ENCODE measurements around the gene PFDN1.

The PFDN1 gene

DNA sequence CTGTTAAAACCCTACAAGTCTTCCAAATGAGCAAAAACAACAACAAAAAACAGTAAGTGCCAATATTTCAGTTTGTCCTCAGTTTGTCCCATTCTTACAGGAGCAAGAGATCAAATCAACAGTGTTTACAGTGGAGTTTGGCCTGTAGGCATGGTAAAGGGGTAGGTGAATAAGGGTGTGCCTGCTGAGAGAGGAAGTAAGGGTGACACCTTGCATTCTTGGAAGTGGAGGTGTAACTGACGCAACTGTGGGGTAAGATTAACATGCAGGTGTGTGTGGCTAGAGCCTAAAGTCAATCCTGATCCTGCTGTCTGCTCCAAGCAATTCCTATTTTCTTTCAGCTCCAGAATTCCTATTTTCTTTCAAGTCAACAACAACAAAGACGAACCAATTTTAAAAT is 43.4 kb downstream of the PFDN1 start:
- no peak for DNase-seq (ENCODE audit: low read depth in 3 of 3)

DNA sequence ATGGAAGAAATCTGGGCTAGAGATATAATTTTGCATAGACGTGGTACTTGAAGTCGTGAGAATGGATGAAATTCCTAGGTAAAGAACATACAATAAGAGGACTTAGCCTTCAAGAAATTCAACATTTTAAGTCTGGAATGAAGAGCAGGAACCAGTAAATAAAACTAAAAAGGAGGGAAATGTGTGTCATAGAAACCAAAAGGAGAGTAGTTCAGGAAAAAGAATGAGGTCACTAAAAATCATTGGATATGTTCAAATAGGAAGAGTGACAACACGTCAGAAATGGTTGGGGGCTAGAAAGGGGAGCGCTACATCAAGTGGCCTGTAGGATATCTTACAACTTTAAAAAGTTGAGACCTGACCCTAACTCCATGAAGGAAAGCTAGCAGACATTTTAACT is 44.0 kb downstream of the PFDN1 start:
- DNase-seq (ENCODE audit: low read depth in 3 of 3): no peak

DNA sequence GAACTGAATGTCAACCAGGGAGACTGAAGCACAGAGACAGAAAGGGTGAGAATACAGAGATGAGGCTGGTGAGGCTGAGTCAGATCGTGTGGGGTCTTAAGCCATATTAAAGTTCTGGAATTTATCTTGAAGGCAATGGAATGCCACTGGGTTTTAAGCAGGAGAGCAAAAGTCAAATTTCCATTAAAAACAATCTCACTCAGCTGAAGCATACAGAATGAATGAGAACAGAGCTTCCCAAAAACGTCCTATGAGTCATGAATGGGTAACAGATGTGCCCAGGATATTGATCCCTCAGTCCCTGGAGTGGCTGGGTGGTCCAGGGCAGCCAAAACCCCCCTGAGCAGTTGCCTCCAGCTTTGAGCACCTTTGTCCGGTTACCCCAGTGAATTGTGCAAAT is 44.9 kb downstream of the PFDN1 start:
- no peak for DNase-seq (ENCODE audit: low read depth in 3 of 3)

DNA sequence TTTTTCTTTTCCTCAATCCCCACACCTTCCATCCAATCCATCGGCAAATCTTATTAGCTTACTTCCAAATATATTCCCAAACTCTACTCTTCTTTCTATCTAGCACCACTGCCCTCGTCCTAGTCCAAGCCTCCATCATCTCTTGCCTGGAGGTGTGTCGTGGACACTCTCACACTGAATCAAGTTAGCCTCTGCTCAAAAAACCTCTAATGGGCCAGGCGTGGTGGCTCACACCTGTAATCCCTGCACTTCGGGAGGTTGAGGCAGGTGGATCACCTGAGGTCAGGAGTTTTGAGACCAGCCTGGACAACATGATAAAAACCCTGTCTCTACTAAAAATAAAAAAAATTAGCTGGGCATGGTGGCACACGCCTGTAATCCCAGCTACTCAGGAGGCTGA is 46.2 kb downstream of the PFDN1 start:
- DNase-seq (ENCODE audit: low read depth in 3 of 3): no peak

DNA sequence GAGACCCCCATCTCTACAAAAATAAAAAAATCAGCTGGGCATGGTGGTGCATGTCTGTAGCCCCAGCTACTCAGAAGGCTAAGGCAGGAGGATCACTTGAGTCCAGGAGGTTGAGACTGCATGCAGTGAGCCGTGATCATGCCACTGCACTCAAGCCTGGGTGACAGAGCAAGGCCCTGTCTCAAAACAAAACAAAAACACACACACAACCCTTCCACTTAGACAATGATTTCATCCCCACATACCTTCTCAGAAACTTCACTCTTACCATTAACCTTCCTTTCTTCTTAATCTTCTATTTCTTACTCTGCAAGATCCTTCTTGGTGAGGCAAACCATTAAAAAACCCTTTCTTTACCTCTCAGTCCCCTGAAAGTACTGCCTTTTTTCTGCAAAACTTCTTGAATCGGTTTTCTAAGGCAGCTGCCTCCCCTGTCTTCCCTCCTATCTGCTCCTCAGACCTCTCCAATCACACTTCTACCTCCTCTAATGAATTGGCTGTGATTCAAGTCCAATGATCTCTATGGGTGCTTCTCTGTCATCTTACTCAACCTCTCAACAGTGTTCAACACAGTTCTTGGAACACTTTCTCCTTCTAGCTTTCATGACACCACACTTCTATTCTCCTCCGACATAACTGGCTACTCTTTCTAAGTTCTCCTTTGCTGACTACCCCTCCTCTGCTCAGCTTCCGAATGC is 47.3 kb downstream of the PFDN1 start:
- DNase-seq (ENCODE audit: low read depth in 3 of 3): no peak

DNA sequence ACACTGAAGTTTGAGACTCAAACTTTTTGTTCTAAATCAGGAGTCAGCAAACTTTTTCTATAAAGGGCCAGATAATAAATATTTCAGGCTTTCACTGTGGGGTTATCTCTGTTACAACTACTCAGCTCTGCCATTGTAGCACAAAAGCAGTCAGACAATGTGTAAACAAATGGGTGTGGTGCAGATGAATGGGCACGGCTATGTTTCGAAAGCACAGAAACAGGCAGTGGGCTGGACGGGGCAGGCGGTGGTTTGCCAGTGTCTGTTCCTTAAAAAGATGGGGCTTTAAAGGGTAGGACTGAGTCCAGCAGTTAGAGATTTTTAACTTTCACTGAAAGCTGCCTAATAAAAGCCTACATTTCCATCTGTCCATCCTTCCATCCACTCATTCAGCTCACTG is 48.9 kb downstream of the PFDN1 start:
- DNase-seq (ENCODE audit: low read depth in 3 of 3): no peak

DNA sequence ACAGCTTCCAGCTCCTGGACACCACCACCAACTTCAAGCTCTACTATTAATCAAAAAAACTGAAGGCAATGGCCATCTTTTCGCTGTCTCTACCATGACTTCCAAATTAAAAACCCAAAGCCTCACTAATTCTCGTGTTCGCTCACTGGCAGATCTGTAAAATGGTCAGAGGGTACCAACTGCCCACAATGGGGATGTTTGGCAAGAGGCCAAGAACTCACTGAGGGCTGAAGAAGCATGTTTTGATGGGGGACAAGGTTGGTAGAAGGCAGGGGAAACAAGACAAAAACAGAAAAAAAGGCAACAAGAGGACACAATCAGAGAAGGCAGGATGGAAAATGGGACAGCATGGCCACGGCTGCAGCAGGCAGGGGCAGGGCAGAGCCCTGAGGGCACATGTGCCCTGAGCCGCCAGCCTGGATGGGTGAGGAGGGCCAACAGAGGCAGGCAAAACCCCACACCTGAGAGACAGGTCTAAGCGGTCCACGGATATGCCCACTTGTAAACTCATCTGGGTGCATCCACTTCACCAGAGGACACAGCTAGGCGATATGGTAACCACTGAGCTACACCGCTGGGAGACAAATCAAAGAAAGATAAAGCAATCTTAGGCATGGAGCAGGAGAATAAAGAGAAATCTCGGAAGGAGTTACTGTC is 50.3 kb downstream of the PFDN1 start:
- DNase-seq (ENCODE audit: low read depth in 3 of 3): no peak

DNA sequence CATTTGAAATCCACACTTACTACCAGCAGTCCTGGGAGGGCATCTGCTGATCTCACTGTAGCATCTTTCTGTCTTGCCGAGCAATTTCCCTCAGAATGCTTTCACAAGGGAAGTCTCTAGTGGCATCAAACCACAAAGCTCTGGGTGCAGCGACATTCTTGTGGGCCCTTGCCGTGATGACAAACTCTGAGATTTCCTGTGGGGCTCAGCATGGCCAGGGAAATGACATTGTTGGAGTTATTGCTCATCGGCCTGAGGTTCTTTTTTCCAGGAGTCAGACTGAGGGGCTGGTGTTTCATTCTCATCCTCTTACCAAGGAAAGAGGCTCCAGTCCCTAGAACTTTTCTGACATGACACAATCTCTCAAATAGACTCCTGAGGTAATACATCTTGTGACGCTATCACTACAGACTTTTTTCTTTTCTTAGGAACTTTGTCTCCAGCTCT is 51.4 kb downstream of the PFDN1 start:
- DNase-seq (ENCODE audit: low read depth in 3 of 3): peak in 2 of 3 experiments; percentile 26 to 38

DNA sequence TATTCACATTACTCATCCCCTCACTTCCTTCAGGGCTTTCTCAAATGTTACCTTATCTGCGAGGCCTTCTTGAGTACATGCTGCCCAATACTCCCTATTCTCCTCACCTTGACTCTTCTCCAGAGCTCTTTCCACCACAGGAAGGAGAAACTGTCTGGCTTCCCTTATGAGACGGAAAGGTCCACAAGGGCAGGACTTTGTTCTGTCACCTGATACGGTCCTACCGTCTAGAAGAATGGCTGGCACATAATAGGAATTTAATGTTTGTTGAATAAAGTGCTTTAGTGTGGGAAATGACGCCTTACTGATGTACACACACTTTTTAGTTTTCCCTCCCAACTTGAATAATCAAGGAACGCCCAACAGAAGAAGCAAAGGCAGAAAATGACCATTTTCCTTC is 52.5 kb downstream of the PFDN1 start:
- DNase-seq (ENCODE audit: low read depth in 3 of 3): no peak

DNA sequence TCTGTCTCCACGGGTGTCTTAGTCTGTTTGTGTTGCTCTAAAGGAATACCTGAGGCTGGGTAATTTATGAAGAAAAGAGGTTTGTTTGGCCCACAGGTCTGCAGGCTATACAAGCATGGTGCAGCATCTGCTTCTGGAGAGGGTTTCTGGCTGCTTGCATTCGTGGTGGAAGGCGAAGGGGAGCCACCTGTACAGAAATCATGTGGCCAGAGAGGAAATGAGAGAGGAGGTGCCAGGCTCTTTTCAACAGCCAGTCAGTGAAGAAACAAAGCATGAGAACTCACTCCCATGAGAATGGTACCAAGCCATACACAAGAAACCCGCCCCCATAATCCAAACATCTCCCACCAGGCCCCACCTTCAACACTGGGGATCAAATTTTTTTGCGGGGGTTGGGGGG is 53.4 kb downstream of the PFDN1 start:
- DNase-seq (ENCODE audit: low read depth in 3 of 3): no peak

DNA sequence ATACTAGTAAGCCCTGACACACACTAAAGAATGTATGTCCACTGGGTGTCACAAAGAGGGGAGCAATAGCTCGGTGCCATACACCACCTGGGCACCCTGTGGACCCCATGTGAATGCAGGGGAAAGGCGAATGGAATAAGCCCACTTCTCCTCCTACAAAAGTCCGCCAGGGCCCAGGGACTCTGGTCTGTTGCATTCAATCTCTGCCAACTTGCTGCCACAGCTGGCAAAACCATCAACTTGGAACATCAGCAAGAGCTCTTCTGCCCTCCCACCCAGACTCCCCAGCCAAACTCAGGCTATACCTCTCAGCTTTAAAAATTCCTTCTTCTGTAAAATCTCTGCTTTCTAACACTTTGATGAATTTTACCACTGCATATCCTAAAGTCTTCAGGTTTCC is 54.5 kb downstream of the PFDN1 start:
- no peak for DNase-seq (ENCODE audit: low read depth in 3 of 3)

DNA sequence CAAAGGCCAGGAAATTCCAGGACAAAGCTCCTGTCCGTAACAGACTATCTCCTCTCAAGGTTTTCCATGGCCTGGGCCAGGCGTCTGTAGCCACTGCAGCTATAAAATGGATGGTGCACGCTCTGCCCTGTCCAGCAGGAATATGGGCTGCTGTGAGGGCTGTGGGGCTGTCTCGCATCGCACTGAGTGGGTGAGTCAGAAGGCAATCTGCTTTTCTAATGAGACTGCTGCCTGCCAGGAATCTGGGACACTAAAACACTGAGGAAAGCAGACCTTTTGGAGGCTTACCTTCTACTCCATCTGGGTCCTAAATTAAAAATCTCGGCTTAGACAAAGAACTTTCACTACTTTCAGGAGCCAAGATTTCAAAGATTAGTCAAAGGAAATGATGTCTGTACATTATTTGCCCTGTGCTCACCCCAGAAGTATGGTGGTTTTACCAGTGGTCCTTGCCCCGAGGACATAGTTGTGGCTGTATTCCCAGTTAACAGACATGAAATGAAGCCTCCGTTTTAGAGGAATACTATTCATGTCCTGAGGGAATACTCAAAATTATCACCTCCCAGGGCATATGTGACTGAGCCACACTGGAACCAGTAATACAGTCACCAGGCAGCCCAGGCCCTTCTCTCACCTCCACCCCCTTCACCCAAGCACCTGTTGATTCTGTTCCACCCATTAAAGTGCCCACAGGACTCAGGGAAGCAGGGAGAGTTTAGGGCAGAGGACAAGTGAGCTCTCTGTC is 56.4 kb downstream of the PFDN1 start:
- no peak for DNase-seq (ENCODE audit: low read depth in 3 of 3)

DNA sequence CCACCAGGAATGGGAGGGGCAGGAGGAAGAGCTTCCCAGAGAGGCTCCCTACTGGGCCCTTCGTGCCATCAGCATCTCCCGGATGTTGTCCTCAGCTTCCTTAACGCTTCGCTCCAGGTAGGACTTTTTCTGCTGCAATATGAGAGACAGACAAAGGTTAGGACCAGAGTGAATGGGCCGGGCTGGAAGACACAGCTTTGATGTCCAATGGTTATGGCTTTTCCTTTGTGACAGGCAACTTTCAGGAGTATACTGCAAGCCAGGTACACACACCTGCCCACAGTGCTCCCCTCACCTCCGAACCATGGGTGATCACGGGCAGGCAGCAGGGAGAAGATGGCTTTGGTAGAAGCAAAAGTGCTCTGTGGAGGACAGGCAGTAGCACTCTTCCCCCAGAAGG is 57.0 kb downstream of the PFDN1 start:
- DNase-seq (ENCODE audit: low read depth in 3 of 3): no peak

DNA sequence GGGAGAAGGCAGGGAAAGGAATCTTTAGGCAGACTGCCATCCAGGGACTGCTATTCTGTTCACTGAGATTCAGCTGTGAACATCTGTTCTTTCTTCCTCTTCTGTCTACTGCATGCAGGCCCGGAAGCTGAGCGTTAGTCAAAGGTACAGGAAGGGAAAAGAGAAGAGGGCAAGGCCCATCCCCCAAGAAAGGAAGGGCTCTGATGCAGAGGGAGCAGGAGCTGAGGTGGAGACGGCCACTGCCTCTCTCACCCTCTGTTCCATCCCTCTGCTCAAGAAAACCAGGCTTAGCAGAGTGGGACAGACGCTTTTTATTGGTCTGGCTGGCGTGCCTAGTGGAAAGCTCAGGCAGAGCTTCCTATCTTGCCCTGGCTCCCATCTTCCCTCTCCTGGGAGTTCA is 57.6 kb downstream of the PFDN1 start:
- DNase-seq (ENCODE audit: low read depth in 3 of 3): no peak

DNA sequence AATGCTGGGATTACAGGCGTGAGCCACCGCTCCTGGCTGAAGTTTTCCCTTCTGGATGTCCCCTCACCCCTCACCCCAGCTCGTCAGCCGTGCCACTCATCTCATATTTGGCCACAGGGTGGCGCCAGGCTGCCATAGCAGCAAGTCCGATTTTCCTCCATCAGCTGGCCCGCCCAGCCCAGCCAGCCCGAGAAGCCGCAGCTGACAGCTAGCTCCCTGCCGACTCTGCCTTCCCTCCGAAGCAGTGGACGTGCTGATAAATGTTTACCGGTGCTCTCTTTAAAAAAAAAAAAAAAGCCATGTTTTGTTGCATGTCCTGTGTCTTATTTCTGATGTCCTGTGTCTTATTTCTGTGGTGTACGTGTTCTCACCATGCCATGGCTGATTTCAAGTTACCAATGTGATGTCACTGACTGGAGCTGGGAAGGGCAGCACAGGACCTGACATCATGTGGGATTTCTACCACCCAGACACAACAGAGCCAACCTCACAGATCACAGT is 58.3 kb downstream of the PFDN1 start:
- DNase-seq (ENCODE audit: low read depth in 3 of 3): peak; percentile 55 to 70 (median 60)

DNA sequence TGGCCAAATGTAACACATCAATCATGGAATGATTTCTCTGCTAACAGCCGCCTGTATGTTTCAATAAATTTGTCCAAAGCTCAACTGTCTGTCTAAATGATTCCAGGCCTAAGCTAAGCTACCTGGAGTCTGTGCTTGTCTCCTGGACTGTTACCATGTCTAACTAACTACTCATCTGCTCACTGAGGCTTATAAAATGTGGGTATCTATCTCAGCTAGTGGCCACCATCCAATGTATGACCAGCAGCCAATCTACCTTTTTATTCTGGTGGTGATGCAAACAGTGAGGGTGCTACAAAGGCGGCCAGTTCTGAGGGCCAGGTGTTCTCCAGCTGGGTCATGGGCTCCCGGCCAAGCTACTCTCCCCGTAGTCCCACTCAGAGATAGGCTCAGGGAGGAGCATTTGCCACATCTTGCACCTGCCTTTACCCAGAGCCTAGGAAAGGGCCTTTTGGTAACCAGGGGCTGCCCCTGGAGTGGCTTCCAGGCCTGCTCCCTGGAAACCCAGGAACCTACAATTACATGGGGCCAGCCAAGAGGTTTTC is 59.1 kb downstream of the PFDN1 start:
- no peak for DNase-seq (ENCODE audit: low read depth in 3 of 3)

DNA sequence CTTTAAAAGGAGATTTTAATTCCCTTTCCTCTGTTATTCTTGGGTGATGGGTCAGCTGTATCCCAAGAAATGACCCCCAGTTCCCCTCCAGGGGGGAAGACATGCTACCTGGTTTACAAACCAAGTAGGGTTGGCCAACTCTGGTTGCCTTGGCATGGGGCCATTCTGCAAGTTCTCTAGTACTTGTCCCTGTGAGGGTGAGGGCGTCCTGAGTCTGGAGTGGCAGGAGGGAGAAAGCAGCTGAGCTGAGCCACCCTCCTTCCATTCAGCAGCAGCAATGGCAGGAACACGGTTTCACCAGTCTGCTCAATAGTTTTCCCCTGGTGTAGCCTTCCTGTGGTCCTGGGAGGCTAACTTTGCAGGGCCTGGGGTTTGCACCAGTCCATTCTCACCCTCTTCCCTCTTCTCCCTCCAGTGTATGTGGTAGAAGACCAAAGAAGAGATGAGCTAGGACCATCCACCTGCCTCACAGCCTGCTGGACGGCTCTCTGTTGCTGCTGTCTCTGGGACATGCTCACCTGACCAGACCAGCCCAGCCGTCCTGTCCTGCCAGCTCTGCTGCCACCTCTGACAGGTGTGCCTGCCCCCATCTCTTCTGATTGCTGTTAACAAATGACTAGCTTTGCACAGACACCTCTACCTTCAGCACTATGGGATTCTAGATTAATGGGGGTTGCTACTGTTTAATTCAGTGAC is 59.9 kb downstream of the PFDN1 start:
- DNase-seq (ENCODE audit: low read depth in 3 of 3): no peak

DNA sequence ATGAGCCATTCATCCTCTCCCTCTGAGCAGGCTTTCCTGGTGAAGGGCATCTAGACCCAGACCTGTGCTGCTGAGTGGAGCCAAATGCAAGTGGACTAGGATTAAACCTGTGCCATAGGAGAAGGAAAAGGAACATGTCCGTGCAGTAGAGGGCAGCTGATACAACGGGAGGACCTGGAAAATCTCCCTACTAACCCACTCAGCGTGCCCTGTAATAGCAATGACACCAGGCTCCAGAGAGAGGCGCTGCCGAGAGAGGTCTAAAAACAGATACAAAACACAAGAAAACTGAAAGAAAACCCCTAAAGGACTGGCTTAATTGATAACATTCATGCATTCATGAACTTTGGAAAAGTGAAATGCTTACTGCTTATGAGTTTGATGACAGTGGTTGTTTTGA is 60.8 kb downstream of the PFDN1 start:
- no peak for DNase-seq (ENCODE audit: low read depth in 3 of 3)

DNA sequence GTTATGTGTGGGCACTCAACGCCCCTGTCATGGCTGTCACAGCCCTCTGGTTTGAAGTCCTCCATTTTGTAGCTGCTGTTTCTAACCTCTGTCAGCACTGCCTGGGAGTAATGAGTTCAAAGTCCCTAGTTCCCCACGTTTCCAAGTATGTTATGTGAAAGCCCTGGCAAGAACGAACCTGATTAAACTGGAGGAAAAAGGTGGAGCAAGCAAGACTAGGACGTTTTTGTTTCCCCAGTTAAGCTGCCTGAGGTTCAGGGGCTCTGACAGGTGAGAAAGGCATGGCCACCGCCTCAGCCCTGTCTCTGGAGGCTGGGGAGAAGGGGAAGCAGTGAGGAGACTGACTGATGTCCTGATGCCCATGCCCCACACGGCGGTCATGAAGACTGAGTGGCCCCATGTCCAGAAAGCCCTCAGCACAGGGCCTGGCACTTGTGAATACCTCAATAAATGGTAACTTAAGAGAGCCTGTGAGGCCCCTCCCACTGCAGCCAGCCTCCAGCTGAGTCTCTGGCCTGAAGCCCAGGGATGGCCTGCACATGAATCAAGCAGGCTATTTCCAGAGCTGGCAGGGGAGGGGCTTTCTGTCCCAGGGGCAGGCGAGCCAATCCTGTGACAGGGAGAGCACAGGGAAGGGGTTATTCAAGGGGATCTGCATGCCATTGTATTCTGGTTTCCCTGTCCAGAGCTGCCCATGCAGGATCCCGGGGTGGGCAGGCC is 61.8 kb downstream of the PFDN1 start:
- DNase-seq (ENCODE audit: low read depth in 3 of 3): no peak

DNA sequence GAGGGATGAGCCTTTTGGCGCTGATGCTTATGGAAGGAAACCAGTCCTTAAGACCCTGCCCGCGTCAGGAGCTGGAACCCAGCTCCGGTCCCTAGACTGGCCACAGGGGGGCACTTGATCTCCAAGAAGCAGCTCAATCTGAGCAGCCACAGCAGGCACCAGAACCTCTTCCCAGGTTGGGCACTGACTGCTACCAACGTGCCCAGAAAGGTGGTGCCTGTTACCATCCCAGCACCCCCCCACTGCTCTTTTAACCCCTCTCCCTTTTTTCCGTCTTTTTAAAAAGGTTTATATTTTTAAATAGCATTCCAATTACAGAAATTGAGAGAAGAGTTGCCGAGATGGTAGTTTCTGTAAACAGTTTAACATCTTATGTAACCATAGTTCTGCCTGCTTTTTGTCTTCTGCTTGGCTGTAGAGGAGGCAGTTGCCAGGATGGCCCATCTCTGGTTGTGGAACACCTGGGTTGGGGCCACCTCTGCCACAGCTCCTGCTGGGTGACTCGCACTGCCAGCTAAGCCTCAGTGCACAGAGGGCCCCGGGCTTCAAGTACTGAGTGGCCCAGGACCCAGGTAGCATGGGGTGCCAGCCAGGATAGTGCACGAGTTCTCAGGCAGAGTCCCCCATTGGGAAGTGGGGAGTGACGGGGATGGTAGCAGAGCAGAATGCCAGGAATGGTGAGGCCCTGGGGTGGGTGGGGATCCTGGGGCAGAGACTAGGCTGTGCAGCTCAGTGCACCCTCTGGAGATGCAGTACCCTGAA is 62.8 kb downstream of the PFDN1 start:
- DNase-seq (ENCODE audit: low read depth in 3 of 3): peak; percentile 35 to 46 (median 42)

Data from stimulated activated CD4-positive, alpha-beta T cell treated with anti-CD3 and anti-CD28 coated beads, TNF-alpha, amount 100 ng/mL, for 4 hours (primary cell).